Right renal pelvis (tissue), 4 donors: ENCODE data around the gene HLF. TPM values are rescaled to one million over a fixed set of nuclear protein-coding genes. Genes with fewer than 3 reads are reported as not detected.

ENCODE experiments used
- DNase-seq, 4 donors: peaks; one replicate each; pipeline ENCODE4 v3.0.0-alpha.2; 2013; ENCODE audit warnings: low read depth in 4 of 4, low spot score in 3 of 4, missing footprints in 1 of 4
- polyA plus RNA-seq, 4 donors: library from polyadenylated mRNA; unstranded; fragments of 120-200 nt; gene quantifications; one replicate each; pipeline ENCODE4 v1.2.1, GENCODE V29; 2013; ENCODE audit not compliant: insufficient read length in 4 of 4

The HLF gene
- polyA plus RNA-seq, result 1 to 10 TPM; 4.5 to 7.1 (median 5.4) TPM

- DNase-seq, result peak in 2 of 4 donors; percentile 65 to 77
These were observed at the start of gene HLF for GRCh38 chr17:55264645-55265298. Gene HLF, plus strand, starts transcription at chr17:55264960. Its CDS starts 525 bp downstream, at chr17:55265485.

- no peak for DNase-seq
These were observed 49.0 kb upstream of the HLF start for GRCh38 chr17:55215711-55216110.

GRCh38 chr17:55216888-55217287, 47.9 kb upstream of the HLF start:
- DNase-seq, result no peak

GRCh38 chr17:55219459-55219858, 45.3 kb upstream of the HLF start:
- no peak for DNase-seq

- no peak for DNase-seq
These were observed 44.8 kb upstream of the HLF start for GRCh38 chr17:55219934-55220333.

GRCh38 chr17:55223524-55223923, 41.2 kb upstream of the HLF start:
- no peak for DNase-seq

GRCh38 chr17:55224746-55225145, 40.0 kb upstream of the HLF start:
- DNase-seq, result no peak

- no peak for DNase-seq
These were observed 39.5 kb upstream of the HLF start for GRCh38 chr17:55225237-55225636.

- no peak for DNase-seq
These were observed 36.0 kb upstream of the HLF start for GRCh38 chr17:55228683-55229192.

- no peak for DNase-seq
These were observed 35.5 kb upstream of the HLF start for GRCh38 chr17:55229276-55229675.

GRCh38 chr17:55230716-55231115, 34.0 kb upstream of the HLF start:
- no peak for DNase-seq

GRCh38 chr17:55233840-55234239, 30.9 kb upstream of the HLF start:
- no peak for DNase-seq

- no peak for DNase-seq
These were observed 28.4 kb upstream of the HLF start for GRCh38 chr17:55236316-55236715.

- no peak for DNase-seq
These were observed 27.5 kb upstream of the HLF start for GRCh38 chr17:55237268-55237667.

- DNase-seq, result peak in 2 of 4 donors; percentile 7 to 31
These were observed 26.9 kb upstream of the HLF start for GRCh38 chr17:55237841-55238178.

- DNase-seq, result peak; percentile 90 to 93 (median 92)
These were observed 26.4 kb upstream of the HLF start for GRCh38 chr17:55238179-55238930.

GRCh38 chr17:55238931-55239297, 25.8 kb upstream of the HLF start:
- DNase-seq, result peak in 1 of 4 donors; percentile 25

- no peak for DNase-seq
These were observed 23.7 kb upstream of the HLF start for GRCh38 chr17:55241097-55241496.

GRCh38 chr17:55242476-55242875, 22.3 kb upstream of the HLF start:
- no peak for DNase-seq

- DNase-seq, result no peak
These were observed 18.8 kb upstream of the HLF start for GRCh38 chr17:55245986-55246385.

- no peak for DNase-seq
These were observed 18.2 kb upstream of the HLF start for GRCh38 chr17:55246583-55246982.

- no peak for DNase-seq
These were observed 16.7 kb upstream of the HLF start for GRCh38 chr17:55248077-55248476.
